ENCODE data around the gene ISOC2.

DNA sequence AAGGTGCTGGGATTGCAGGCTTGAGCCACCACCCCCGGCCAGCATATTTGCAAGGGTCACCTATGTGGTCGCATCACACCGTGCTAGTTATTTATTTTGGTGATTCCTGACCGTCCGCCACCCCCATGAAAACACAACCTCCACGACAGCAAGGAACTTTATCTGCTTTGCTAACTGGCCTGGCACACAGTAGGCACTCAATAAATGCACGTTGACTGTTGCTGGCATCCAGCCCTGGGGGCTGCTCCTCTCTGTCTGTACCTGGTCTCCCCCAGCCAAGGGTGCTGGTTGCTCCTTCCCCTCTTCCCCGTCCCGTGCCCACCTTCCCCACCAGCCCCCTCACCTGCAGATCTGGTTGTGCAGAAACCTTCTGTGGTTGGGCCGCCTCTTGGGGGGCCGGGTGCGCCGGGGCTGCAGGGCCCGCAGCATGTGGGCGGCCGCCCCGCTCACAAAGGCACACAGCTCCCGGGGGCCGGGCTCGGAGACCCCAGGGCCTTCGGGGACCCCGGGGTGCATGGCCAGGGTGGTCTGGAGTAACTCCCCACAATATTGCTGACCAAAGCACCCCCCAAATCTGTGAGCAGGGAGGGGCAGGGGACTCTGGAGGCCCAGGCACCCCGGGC lies 2.7 kb upstream of the ISOC2 start:
- no peak for TF ChIP-seq CTCF (IDR thresholded peaks at IDR 0.05)
- no peak for TF ChIP-seq MAFK (IDR thresholded peaks at IDR 0.05; ENCODE audit: partially characterized antibody)

Measured in A549 (cell line).